HG02798 (cell line): ENCODE results near the gene PPARD.

Experiments
- ATAC-seq: cut with Tn5 transposase; IDR thresholded peaks from one replicate; pipeline ENCODE4 v1.9.1; 2021; ENCODE audit warnings: mild to moderate bottlenecking; ENCODE audit not compliant: unreplicated experiment, poor library complexity

PPARD gene

DNA sequence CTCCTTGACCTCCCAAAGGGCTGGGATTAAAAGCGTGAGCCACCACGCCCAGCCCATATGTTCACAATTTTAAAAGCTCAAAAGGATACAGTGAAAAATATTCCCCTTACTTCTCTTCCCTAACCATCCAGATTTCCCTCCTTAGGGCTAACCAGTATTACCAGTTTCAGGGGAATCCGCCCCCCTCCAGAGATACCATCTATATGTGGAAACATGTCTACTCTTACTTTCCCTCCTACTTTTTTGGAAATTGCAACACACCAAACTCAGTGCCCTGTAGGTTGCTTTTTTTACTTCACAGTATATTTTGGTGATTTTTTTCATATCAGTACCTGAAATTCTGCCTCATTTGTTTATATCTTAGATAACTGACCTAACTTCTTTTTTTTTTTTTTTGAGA lies 118.9 kb downstream of the PPARD start:
- ATAC-seq: no peak

DNA sequence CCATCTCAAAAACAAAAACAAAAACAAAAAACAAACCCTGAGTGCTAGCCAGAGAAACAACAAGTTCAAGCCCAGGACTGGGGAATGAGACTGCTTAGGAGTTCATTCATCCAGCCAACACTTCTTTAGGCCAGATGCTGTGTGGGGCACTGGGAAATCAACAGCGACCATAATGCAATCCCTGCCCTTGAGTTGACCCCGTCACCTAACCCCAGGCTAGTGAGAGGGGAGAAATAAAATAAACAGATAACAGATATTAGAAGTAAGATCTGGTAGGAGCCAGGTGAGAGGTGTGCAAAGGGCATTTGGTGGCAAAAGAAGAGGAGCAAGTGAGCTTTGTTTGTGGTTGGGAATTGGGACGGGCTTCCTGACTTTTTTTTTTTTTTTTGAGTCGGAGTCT lies 120.9 kb downstream of the PPARD start:
- no peak for ATAC-seq

- ATAC-seq: no peak
These were observed 123.3 kb downstream of the PPARD start for GRCh38 chr6:35465646-35466045.

DNA sequence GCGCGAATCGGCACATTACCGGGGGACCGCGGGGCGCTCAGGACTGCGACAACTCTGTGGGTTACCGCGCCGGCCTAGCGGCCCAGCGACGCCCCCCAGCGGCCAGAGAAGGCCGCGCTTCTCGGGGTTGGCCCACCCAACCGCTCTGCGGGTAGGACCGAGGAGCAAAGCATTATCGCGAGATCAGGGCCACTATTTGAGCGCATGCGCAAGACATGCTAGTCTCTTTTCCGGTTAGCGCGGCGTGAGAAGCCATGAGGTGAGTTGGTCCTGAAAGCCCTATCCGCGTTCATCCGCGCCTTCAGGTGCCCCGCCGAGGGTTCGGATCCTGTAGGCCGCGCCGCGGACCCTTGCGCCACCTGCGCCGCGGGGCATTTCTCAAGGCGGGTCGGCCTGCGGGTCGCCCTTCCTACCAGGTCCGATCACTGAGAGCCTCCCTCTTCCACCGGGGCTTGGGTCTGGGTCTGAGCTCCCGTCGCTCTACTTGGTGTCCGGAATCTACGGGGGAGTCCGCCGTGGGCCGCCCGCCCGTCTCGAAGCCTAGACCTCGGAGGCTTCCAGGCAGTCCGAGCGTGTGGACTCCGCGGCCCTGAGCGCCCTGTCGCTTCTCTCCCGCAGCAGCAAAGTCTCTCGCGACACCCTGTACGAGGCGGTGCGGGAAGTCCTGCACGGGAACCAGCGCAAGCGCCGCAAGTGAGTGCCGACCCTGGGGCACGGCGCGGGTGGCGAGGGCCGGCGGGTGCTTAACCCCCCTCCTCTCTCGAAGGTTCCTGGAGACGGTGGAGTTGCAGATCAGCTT lies 126.0 kb downstream of the PPARD start, which contains the start of gene RPL10A:
Gene RPL10A, plus strand, starts transcription at position 221 of the 799 bp plus-strand sequence. Its CDS starts 34 bp downstream, at position 255.
- peak; percentile 90 for ATAC-seq

DNA sequence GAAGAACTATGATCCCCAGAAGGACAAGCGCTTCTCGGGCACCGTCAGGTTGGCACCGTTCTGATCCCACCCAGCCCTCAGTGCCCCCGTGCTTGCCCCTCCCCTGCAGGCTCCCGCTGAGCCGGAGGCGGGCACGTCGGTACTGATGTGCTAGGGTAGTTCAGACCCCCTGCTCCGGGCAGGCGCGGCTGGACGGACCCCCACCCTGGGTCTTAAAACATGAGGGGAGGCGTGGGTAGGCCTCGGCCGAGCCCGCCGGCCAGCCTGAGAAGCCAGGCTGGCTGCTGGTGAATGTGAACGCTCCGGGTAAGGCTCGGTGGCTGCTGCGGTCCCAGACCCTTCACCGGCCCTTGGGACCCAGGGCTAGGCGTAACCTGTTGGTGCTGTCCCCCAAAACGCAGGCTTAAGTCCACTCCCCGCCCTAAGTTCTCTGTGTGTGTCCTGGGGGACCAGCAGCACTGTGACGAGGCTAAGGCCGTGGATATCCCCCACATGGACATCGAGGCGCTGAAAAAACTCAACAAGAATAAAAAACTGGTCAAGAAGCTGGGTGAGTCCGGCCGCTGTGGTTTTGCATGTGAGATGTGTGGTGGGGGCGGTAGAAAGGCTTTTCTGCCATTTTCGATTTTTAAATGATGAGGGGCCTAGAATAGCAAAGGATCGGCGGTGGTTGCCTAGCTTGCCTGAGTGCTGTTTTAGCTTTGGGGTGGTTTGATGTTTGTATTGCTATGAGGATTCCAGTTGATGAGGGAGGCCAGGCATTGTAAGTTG lies 126.8 kb downstream of the PPARD start:
- no peak for ATAC-seq

DNA sequence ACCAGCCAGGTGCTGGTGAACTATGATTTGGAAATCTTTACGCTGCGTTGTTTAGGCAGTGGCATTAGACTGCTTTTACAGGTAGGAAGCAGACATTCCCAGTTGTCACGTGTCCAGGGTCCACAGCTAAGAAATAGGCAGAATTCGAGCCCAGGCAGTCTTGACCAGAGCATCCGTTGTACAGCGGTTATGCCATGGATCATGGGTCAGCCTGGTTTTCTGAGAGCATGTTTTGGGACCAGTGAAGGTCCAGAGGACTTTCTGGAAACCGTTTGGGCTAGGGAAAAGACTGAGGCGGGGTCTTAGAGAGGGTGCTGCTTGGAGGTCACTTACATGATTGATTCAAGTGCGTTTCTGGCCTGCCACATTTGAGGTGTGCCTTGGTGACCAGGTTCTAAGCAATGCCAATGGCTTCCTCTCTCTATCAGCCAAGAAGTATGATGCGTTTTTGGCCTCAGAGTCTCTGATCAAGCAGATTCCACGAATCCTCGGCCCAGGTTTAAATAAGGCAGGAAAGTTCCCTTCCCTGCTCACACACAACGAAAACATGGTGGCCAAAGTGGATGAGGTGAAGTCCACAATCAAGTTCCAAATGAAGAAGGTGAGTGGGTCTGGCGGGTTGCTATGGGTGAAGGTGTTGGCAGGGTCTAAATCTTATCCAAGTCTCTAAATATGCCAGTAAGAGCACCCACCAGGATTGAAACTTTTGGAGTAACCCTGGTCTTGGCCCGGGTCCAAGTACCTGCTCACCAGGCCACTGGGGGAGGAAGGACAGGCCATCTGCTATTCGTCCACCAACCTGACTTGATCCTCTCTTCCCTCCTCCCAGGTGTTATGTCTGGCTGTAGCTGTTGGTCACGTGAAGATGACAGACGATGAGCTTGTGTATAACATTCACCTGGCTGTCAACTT lies 127.6 kb downstream of the PPARD start:
- no peak for ATAC-seq

- ATAC-seq: no peak
These were observed 128.3 kb downstream of the PPARD start for GRCh38 chr6:35470663-35471120.

DNA sequence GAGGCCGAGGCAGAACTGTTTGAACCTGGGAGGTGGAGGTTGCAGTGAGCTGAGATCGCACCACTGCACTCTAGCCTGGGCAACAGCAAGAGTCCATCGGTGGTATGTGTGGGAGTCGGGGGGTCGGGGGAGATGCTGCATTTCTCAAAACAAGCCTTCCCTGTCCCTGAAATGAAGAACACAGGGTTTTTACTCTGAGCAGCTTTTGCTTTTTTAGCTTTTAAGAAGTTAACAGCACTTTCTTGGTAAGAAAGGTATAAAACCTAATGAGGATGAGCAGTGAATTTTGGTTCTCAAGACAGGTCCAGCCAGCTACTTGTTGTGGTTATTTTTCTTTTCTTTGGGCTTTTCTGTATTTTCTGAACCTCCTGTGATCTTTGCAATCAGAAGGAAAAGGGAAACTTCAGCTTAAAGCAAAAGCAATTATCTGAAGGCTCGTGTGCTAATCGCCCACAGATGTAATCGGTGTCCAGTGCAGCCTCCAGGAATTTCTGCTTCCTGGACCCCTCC lies 129.5 kb downstream of the PPARD start:
- ATAC-seq: no peak

DNA sequence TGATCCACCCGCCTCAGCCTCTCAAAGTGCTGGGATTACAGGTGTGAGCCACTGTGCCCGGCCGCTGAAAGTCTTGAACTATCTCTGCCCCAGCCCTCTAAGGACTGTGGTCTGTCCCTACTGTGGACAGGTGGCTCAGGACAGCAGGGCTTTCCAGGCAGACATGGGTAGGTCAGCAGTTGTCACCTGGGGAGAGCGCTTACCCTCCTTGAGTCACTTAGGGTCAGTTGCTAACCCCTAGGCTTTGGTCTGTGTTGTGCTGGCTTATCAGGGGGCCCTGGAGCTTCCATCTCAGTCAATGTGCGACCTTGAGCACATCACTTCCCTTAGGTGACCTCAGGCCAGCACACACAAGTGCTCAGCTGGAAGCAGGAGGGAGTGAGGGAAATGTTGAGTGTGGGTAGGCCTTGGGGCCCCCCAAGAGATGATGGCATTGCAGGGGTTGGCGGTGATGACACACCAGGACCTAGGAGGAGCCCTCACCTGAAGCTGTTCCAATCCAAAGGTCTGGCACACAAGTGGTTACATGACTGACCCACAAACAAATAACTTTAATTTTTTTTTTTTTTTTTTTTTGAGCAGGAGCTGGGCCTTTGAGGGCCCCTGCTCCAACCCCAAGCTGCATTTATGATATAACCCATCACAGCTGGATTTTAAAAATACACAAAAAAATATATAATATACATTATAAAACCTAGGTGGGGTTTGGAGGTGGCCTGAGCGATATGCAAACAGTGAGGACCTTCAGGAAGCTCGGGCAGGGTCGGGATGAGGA lies 130.9 kb downstream of the PPARD start:
- no peak for ATAC-seq

DNA sequence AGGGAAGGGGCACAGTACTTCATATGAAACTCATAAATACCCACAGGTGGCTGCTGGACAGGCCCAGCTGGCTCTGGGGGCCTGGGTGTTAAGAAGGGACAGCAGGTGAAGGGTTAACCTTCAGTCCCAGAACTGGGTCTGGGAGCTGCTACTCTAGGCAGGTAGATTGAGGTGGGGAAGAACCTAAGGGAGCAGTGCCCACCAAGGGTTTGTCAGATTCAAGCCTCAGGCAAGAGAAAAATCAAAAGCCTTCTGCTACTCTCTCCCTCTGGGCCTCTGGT lies 131.4 kb downstream of the PPARD start:
- no peak for ATAC-seq

GRCh38 chr6:35474131-35474941 lies 132.0 kb downstream of the PPARD start:
- no peak for ATAC-seq

DNA sequence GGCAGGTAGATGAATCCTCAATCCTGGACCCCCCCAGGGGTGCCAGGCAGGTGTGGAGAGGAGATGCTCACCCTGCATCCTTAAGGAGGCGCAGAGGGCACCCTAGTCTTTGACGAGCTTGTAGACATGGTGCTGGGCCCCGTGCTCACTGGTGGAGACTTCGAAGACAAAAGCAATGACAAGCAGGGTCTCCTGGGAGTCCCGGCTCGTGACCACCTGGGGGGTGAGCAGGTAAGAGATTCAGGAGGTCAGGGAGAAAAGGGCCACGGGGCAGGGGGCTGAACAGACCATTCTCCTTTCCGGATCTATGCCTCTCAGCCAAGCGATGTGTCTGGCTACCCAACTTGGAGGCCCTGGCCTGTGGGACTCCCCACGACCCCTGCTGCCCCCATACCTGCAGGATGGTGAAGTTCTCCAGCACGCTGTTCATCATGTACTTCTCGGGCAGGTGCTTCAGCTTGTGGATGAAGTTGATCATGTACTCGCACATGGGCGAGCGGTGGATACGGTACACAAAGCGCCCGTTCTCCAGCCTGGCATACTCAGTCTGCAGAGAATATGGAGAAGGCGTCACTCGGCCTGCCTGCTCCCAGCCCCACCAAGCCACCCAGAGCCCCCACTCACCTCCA lies 132.7 kb downstream of the PPARD start:
- no peak for ATAC-seq

DNA sequence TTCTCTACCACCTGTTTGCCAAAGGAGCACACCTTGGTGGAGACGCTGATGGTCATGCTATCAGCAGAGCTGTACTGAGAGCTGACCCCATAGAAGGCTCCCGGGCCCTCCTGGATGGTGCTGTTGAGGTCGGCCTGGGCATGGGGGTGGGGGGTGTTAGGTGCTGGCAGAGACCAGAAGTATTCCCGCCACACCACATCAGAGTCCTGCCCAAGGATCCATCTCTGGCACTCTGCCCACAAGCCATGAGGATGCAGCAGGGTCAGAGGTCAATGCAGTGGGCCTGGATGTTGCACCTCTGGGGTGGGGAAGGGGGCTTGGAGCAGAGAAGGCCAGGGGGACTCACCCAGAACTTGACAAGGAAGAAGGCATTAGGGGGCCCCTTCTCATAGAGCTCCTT lies 133.2 kb downstream of the PPARD start:
- no peak for ATAC-seq

DNA sequence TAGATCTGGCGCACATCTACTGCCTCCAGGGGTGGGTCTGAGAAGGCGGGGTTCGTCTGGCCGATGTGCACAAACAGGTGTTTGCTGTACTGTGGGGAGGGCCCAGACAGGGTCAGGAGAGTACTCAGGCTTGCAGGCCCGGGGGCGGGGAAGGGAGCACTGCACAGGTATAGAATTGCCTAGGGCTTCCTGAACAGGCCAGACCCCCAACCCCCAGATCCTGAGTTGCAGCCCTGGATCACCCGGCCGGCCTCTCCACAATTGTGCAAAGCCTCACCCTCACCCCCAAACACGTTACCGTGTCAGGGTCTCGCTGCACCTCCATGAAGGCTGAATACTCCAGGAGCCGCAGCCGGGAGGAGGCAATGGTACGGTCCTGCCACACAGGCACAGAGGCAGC lies 133.6 kb downstream of the PPARD start:
- ATAC-seq: no peak

- ATAC-seq: no peak
These were observed 134.7 kb downstream of the PPARD start for GRCh38 chr6:35477028-35477427.
